ENCODE results near the gene ILF2. TPM values are rescaled to one million over a fixed set of nuclear protein-coding genes. Genes with fewer than 3 reads are reported as not detected.
"Not testable (repeated sequence)": the region's sequence is repeated elsewhere in the genome, so short reads cannot be mapped to it uniquely, and the experiment has no call there.

The ILF2 gene
- total RNA-seq, result 184 TPM
- polyA plus RNA-seq (ENCODE audit: insufficient read depth in 1 of 8, insufficient read length in 8 of 8, low replicate concordance in 1 of 8), result 100 to 1,000 TPM; 158 to 217 (median 176) TPM
- long read RNA-seq, donor 1, transcript ILF2-201 (14 exons, 1,659 nt), result major isoform, 28 of 54 reads
- long read RNA-seq, donor 1, partial matches to known transcripts, result 26 of 54 reads
- long read RNA-seq, donor 1, other reads (novel, unspliced or antisense), result 0 of 54 reads
- long read RNA-seq, donor 2, transcript ILF2-201 (14 exons, 1,659 nt), result major isoform, 5 of 5 reads
- long read RNA-seq, donor 2, partial matches to known transcripts, result 0 of 5 reads
- long read RNA-seq, donor 2, other reads (novel, unspliced or antisense), result 0 of 5 reads
- long read RNA-seq, donor 3, transcript ILF2-201 (14 exons, 1,659 nt), result major isoform, 40 of 167 reads
- long read RNA-seq, donor 3, partial matches to known transcripts, result 52 of 167 reads
- long read RNA-seq, donor 3, other reads (novel, unspliced or antisense), result 75 of 167 reads
- long read RNA-seq, donor 4, transcript ILF2-201 (14 exons, 1,659 nt), result major isoform, 20 of 56 reads
- long read RNA-seq, donor 4, partial matches to known transcripts, result 35 of 56 reads
- long read RNA-seq, donor 4, other reads (novel, unspliced or antisense), result 0 of 56 reads
- long read RNA-seq, donor 5, transcript ILF2-201 (14 exons, 1,659 nt), result major isoform, 104 of 243 reads
- long read RNA-seq, donor 5, partial matches to known transcripts, result 139 of 243 reads
- long read RNA-seq, donor 5, other reads (novel, unspliced or antisense), result 0 of 243 reads
- long read RNA-seq, donor 6, transcript ILF2-201 (14 exons, 1,659 nt), result major isoform, 94 of 183 reads
- long read RNA-seq, donor 6, partial matches to known transcripts, result 87 of 183 reads
- long read RNA-seq, donor 6, other reads (novel, unspliced or antisense), result 0 of 183 reads
- long read RNA-seq, donor 7, transcript ILF2-201 (14 exons, 1,659 nt), result major isoform, 56 of 123 reads
- long read RNA-seq, donor 7, partial matches to known transcripts, result 66 of 123 reads
- long read RNA-seq, donor 7, other reads (novel, unspliced or antisense), result 0 of 123 reads
- long read RNA-seq, donor 8, transcript ILF2-201 (14 exons, 1,659 nt), result major isoform, 46 of 93 reads
- long read RNA-seq, donor 8, partial matches to known transcripts, result 46 of 93 reads
- long read RNA-seq, donor 8, other reads (novel, unspliced or antisense), result 0 of 93 reads
- long read RNA-seq, donor 9, transcript ILF2-201 (14 exons, 1,659 nt), result major isoform, 22 of 45 reads
- long read RNA-seq, donor 9, partial matches to known transcripts, result 23 of 45 reads
- long read RNA-seq, donor 9, other reads (novel, unspliced or antisense), result 0 of 45 reads
- long read RNA-seq, donor 10, transcript ILF2-201 (14 exons, 1,659 nt), result major isoform, 64 of 169 reads
- long read RNA-seq, donor 10, partial matches to known transcripts, result 33 of 169 reads
- long read RNA-seq, donor 10, other reads (novel, unspliced or antisense), result 71 of 169 reads
- long read RNA-seq, donor 11, transcript ILF2-201 (14 exons, 1,659 nt), result major isoform, 38 of 126 reads
- long read RNA-seq, donor 11, partial matches to known transcripts, result 43 of 126 reads
- long read RNA-seq, donor 11, other reads (novel, unspliced or antisense), result 45 of 126 reads

- Histone ChIP-seq H3K9me3 (replicated peaks; ENCODE audit: control insufficient read depth, low read depth, low read length) (no peaks in the 10 kb centered on the region), H3K27ac (ENCODE audit: low read length) (peak within 1 kb of the TSS; percentile 96), H3K4me3 (ENCODE audit: low read length) (peak within 1 kb of the TSS; percentile 93), H3K4me1 (ENCODE audit: control insufficient read depth, insufficient read depth, low read length) (peaks cover 11% of the 10 kb centered on the region), H3K27me3 (ENCODE audit: control insufficient read depth, insufficient read depth, low read length) (no peaks in the 10 kb centered on the region), H3K36me3 (ENCODE audit: control insufficient read depth, insufficient read depth, low read length) (peaks cover 34% of the 10 kb centered on the region)
- WGBS (ENCODE audit: insufficient coverage), result 0% methylated on average over 17 of the region's 35 CpGs
- peak; percentile 100 for DNase-seq
Measured at GRCh38 chr1:153670859-153671627, at the start of gene ILF2. Gene ILF2, minus strand, starts transcription at chr1:153670993. Its CDS starts 71 bp downstream, at chr1:153670922.

GRCh38 chr1:153717330-153717729 lies 46.5 kb upstream of the ILF2 start:
- WGBS (ENCODE audit: insufficient coverage), result no CpG with 5 or more reads among the region's 3 CpGs
- Histone ChIP-seq H3K27ac (ENCODE audit: low read length) (no peak overlapping the region), H3K36me3 (ENCODE audit: control insufficient read depth, insufficient read depth, low read length) (no peaks in the 10 kb centered on the region), H3K4me3 (ENCODE audit: low read length) (no peak overlapping the region), H3K4me1 (ENCODE audit: control insufficient read depth, insufficient read depth, low read length) (no peaks in the 10 kb centered on the region), H3K27me3 (ENCODE audit: control insufficient read depth, insufficient read depth, low read length) (peaks cover 4% of the 10 kb centered on the region), H3K9me3 (replicated peaks; ENCODE audit: control insufficient read depth, low read depth, low read length) (no peaks in the 10 kb centered on the region)
- no peak for DNase-seq

GRCh38 chr1:153716211-153716610 lies 45.4 kb upstream of the ILF2 start:
- WGBS (ENCODE audit: insufficient coverage), result no CpG with 5 or more reads among the region's 5 CpGs
- not testable (repeated sequence) for H3K36me3 ChIP-seq (ENCODE audit: control insufficient read depth, insufficient read depth, low read length); H3K27ac ChIP-seq (ENCODE audit: low read length); H3K27me3 ChIP-seq (ENCODE audit: control insufficient read depth, insufficient read depth, low read length); DNase-seq; H3K9me3 ChIP-seq (replicated peaks; ENCODE audit: control insufficient read depth, low read depth, low read length); H3K4me1 ChIP-seq (ENCODE audit: control insufficient read depth, insufficient read depth, low read length); H3K4me3 ChIP-seq (ENCODE audit: low read length)

- H3K4me1 ChIP-seq (ENCODE audit: control insufficient read depth, insufficient read depth, low read length), result no peaks in the 10 kb centered on the region
- no peaks in the 10 kb centered on the region for H3K36me3 ChIP-seq (ENCODE audit: control insufficient read depth, insufficient read depth, low read length)
- H3K27ac ChIP-seq (ENCODE audit: low read length), result no peak overlapping the region
- H3K9me3 ChIP-seq (replicated peaks; ENCODE audit: control insufficient read depth, low read depth, low read length), result no peaks in the 10 kb centered on the region
- WGBS (ENCODE audit: insufficient coverage), result 37% methylated on average over 2 of the region's 7 CpGs
- H3K27me3 ChIP-seq (ENCODE audit: control insufficient read depth, insufficient read depth, low read length), result peaks cover 3% of the 10 kb centered on the region
- H3K4me3 ChIP-seq (ENCODE audit: low read length), result no peak overlapping the region
- no peak for DNase-seq
Measured at GRCh38 chr1:153711026-153711425, 40.2 kb upstream of the ILF2 start.

GRCh38 chr1:153705484-153705883 lies 34.7 kb upstream of the ILF2 start:
- H3K36me3 ChIP-seq (ENCODE audit: control insufficient read depth, insufficient read depth, low read length), result no peaks in the 10 kb centered on the region
- H3K27me3 ChIP-seq (ENCODE audit: control insufficient read depth, insufficient read depth, low read length), result peaks cover 3% of the 10 kb centered on the region
- H3K27ac ChIP-seq (ENCODE audit: low read length), result no peak overlapping the region
- no peaks in the 10 kb centered on the region for H3K9me3 ChIP-seq (replicated peaks; ENCODE audit: control insufficient read depth, low read depth, low read length)
- no peak overlapping the region for H3K4me3 ChIP-seq (ENCODE audit: low read length)
- DNase-seq, result no peak
- WGBS (ENCODE audit: insufficient coverage), result 88% methylated on average over 3 of the region's 9 CpGs
- no peaks in the 10 kb centered on the region for H3K4me1 ChIP-seq (ENCODE audit: control insufficient read depth, insufficient read depth, low read length)

- WGBS (ENCODE audit: insufficient coverage), result 78% methylated on average over 4 of the region's 6 CpGs
- no peak overlapping the region for H3K27ac ChIP-seq (ENCODE audit: low read length)
- H3K4me3 ChIP-seq (ENCODE audit: low read length), result no peak overlapping the region
- H3K9me3 ChIP-seq (replicated peaks; ENCODE audit: control insufficient read depth, low read depth, low read length), result no peaks in the 10 kb centered on the region
- H3K4me1 ChIP-seq (ENCODE audit: control insufficient read depth, insufficient read depth, low read length), result peaks cover 18% of the 10 kb centered on the region
- no peaks in the 10 kb centered on the region for H3K27me3 ChIP-seq (ENCODE audit: control insufficient read depth, insufficient read depth, low read length)
- no peak for DNase-seq
- H3K36me3 ChIP-seq (ENCODE audit: control insufficient read depth, insufficient read depth, low read length), result no peaks in the 10 kb centered on the region
Measured at GRCh38 chr1:153699768-153700167, 29.0 kb upstream of the ILF2 start.

GRCh38 chr1:153698923-153699714 lies 28.3 kb upstream of the ILF2 start:
- no peak for DNase-seq
- WGBS (ENCODE audit: insufficient coverage), result 94% methylated on average over 5 of the region's 6 CpGs
- Histone ChIP-seq H3K9me3 (replicated peaks; ENCODE audit: control insufficient read depth, low read depth, low read length) (no peaks in the 10 kb centered on the region), H3K4me3 (ENCODE audit: low read length) (no peak overlapping the region), H3K4me1 (ENCODE audit: control insufficient read depth, insufficient read depth, low read length) (peaks cover 18% of the 10 kb centered on the region), H3K27ac (ENCODE audit: low read length) (peak overlapping the region; percentile 93), H3K27me3 (ENCODE audit: control insufficient read depth, insufficient read depth, low read length) (no peaks in the 10 kb centered on the region), H3K36me3 (ENCODE audit: control insufficient read depth, insufficient read depth, low read length) (no peaks in the 10 kb centered on the region)

- Histone ChIP-seq H3K4me1 (ENCODE audit: control insufficient read depth, insufficient read depth, low read length) (peaks cover 18% of the 10 kb centered on the region), H3K9me3 (replicated peaks; ENCODE audit: control insufficient read depth, low read depth, low read length) (no peaks in the 10 kb centered on the region), H3K27me3 (ENCODE audit: control insufficient read depth, insufficient read depth, low read length) (no peaks in the 10 kb centered on the region), H3K4me3 (ENCODE audit: low read length) (no peak overlapping the region), H3K27ac (ENCODE audit: low read length) (peak overlapping the region; percentile 93), H3K36me3 (ENCODE audit: control insufficient read depth, insufficient read depth, low read length) (no peaks in the 10 kb centered on the region)
- DNase-seq, result peak; percentile 80
- WGBS (ENCODE audit: insufficient coverage), result 13% methylated on average over 13 of the region's 29 CpGs
Measured at GRCh38 chr1:153698020-153698922, 27.5 kb upstream of the ILF2 start.

Measured in muscle of leg (tissue), 16 donors.